HEK293T (cell line): ENCODE results near the gene CGN.

Source experiments
- CTCF ChIA-PET: fragments of 350-600 bp; formaldehyde crosslinking; extraction: SDS; loops from one replicate; lab custom pipeline; 2021; ENCODE audit warnings: antibody characterized with exemption, inconsistent platforms; lab: Yijun Ruan, JAX
- POLR2A ChIA-PET: fragments of 350-600 bp; formaldehyde crosslinking; extraction: SDS; loops from one replicate; lab custom pipeline; 2020; ENCODE audit warnings: antibody characterized with exemption, inconsistent platforms; lab: Yijun Ruan, JAX
- DNase-seq: peaks from one replicate; pipeline ENCODE4 v3.0.0; 2012; ENCODE audit warnings: mixed read lengths; ENCODE audit errors: extremely low spot score
- ARNT ChIP-seq: fragments of 450-650 bp; IDR thresholded peaks from 2 replicates; pipeline ENCODE4 v1.6.1; 2017; ENCODE audit warnings: mild to moderate bottlenecking
- BHLHE40 ChIP-seq: fragments of 450-650 bp; IDR thresholded peaks from 2 replicates; pipeline ENCODE4 v1.6.1; 2016; ENCODE audit warnings: mild to moderate bottlenecking, moderate library complexity, borderline replicate concordance
- CTBP1 ChIP-seq: fragments of 450-650 bp; IDR thresholded peaks from 2 replicates; pipeline ENCODE4 v1.6.1; 2016; ENCODE audit warnings: borderline replicate concordance
- ELF4 ChIP-seq: fragments of 450-650 bp; IDR thresholded peaks from 2 replicates; pipeline ENCODE4 v1.6.1; 2017; ENCODE audit warnings: antibody characterized with exemption
- FOXA1 ChIP-seq: fragments of 450-650 bp; IDR thresholded peaks from 2 replicates; pipeline ENCODE4 v1.6.1; 2016; ENCODE audit warnings: mild to moderate bottlenecking
- FOXK2 ChIP-seq: fragments of 450-650 bp; IDR thresholded peaks from 2 replicates; pipeline ENCODE4 v1.6.1; 2016; ENCODE audit warnings: mild to moderate bottlenecking
- FOXM1 ChIP-seq: fragments of 450-650 bp; IDR thresholded peaks from 2 replicates; pipeline ENCODE4 v1.6.1; 2017; ENCODE audit warnings: mild to moderate bottlenecking, borderline replicate concordance
- HDGF ChIP-seq: fragments of 450-650 bp; IDR thresholded peaks from 2 replicates; pipeline ENCODE4 v1.6.1; 2017; ENCODE audit warnings: antibody characterized with exemption, borderline replicate concordance
- L3MBTL2 ChIP-seq: fragments of 450-650 bp; conservative IDR thresholded peaks from 2 replicates; pipeline ENCODE4 v1.6.1; 2016; ENCODE audit warnings: mild to moderate bottlenecking
- LEF1 ChIP-seq: fragments of 450-650 bp; IDR thresholded peaks from 2 replicates; pipeline ENCODE4 v1.6.1; 2017; ENCODE audit warnings: mild to moderate bottlenecking, borderline replicate concordance
- NFRKB ChIP-seq: fragments of 450-650 bp; IDR thresholded peaks from 2 replicates; pipeline ENCODE4 v1.6.1; 2016; ENCODE audit warnings: mild to moderate bottlenecking, moderate library complexity
- PKNOX1 ChIP-seq: fragments of 450-650 bp; IDR thresholded peaks from 2 replicates; pipeline ENCODE4 v1.6.1; 2016
- SP1 ChIP-seq: fragments of 450-650 bp; IDR thresholded peaks from 2 replicates; pipeline ENCODE4 v1.6.1; 2017
- SUZ12 ChIP-seq: fragments of 450-650 bp; IDR thresholded peaks from 2 replicates; pipeline ENCODE4 v1.6.1; 2016; ENCODE audit warnings: mild to moderate bottlenecking
- TARDBP ChIP-seq: fragments of 450-650 bp; IDR thresholded peaks from 2 replicates; pipeline ENCODE4 v1.6.1; 2016
- ZNF384 ChIP-seq: fragments of 450-650 bp; IDR thresholded peaks from 2 replicates; pipeline ENCODE4 v1.6.1; 2016

The CGN gene

GRCh38 chr1:151494741-151495281 is 16.4 kb upstream of the CGN start:
- ChIA-PET CTCF (interaction anchor here (0.6 to 1.3 kb wide), 2 partner anchors 28 to 99 kb away, joined by 3 to 6 read pairs; no protein-coding TSS in a partner anchor), POLR2A (interaction anchor here (0.8 to 4.2 kb wide), 5 partner anchors 10 to 40 kb away, joined by 3 to 22 read pairs (median 3); partner anchors contain the start of gene CGN)
- DNase-seq, result no peak
- TF ChIP-seq PKNOX1 (peak; percentile 78), BHLHE40 (no peak), ZNF384 (peak; percentile 85)

- no peak for DNase-seq
- ChIA-PET CTCF (interaction anchor here (0.6 to 1.3 kb wide), 2 partner anchors 28 to 98 kb away, joined by 3 to 6 read pairs; no protein-coding TSS in a partner anchor), POLR2A (interaction anchor here (0.8 to 4.2 kb wide), 3 partner anchors 9 to 40 kb away, joined by 3 to 22 read pairs (median 3); partner anchors contain the start of gene CGN)
- TF ChIP-seq TARDBP, result no peak
Observed at GRCh38 chr1:151495316-151495715, 15.9 kb upstream of the CGN start.

- no peak for TF ChIP-seq ARNT
- no peak for TF ChIP-seq FOXM1
- TF ChIP-seq SUZ12, result no peak
- no peak for TF ChIP-seq PKNOX1
- TF ChIP-seq HDGF, result no peak
- no peak for TF ChIP-seq BHLHE40
- no peak for TF ChIP-seq FOXK2
- TF ChIP-seq CTBP1, result no peak
- no peak for TF ChIP-seq L3MBTL2
- TF ChIP-seq FOXA1, result no peak
- TF ChIP-seq LEF1, result no peak
- no peak for DNase-seq
- POLR2A ChIA-PET, result interaction anchor here (1.0 kb wide), 1 partner anchor 12 kb away, joined by 3 read pairs; the partner anchor contains the start of gene CGN
- CTCF ChIA-PET, result no interaction called here
Observed at GRCh38 chr1:151499365-151499764, 11.8 kb upstream of the CGN start.

- CTCF ChIA-PET, result no interaction called here
- TF ChIP-seq SP1, result no peak
- TF ChIP-seq L3MBTL2, result no peak
- no peak for TF ChIP-seq FOXA1
- no peak for TF ChIP-seq BHLHE40
- no peak for TF ChIP-seq LEF1
- no peak for TF ChIP-seq FOXM1
- TF ChIP-seq HDGF, result no peak
- TF ChIP-seq PKNOX1, result no peak
- TF ChIP-seq CTBP1, result no peak
- TF ChIP-seq SUZ12, result no peak
- no peak for TF ChIP-seq NFRKB
- no peak for TF ChIP-seq ZNF384
- TF ChIP-seq TARDBP, result no peak
- TF ChIP-seq ARNT, result no peak
- no peak for TF ChIP-seq FOXK2
- TF ChIP-seq ELF4, result no peak
- POLR2A ChIA-PET, result interaction anchor here (1.0 kb wide), 1 partner anchor 11 kb away, joined by 3 read pairs; the partner anchor contains the start of gene CGN
- no peak for DNase-seq
Observed at GRCh38 chr1:151499930-151500329, 11.3 kb upstream of the CGN start.

GRCh38 chr1:151501474-151501873 is 9.7 kb upstream of the CGN start:
- ChIA-PET POLR2A (interaction anchor here (1.6 kb wide), 1 partner anchor 9 kb away, joined by 9 read pairs; the partner anchor contains the start of gene CGN), CTCF (no interaction called here)
- no peak for DNase-seq
- TF ChIP-seq PKNOX1, result no peak
- peak; percentile 89 for TF ChIP-seq ZNF384

GRCh38 chr1:151502035-151502700 is 9.0 kb upstream of the CGN start:
- TF ChIP-seq FOXA1, result no peak
- TF ChIP-seq ARNT, result no peak
- no peak for TF ChIP-seq TARDBP
- TF ChIP-seq HDGF, result no peak
- TF ChIP-seq SP1, result no peak
- no peak for TF ChIP-seq CTBP1
- no peak for TF ChIP-seq SUZ12
- no peak for TF ChIP-seq ZNF384
- TF ChIP-seq PKNOX1, result no peak
- TF ChIP-seq NFRKB, result no peak
- no peak for TF ChIP-seq LEF1
- no peak for TF ChIP-seq FOXK2
- no peak for TF ChIP-seq L3MBTL2
- TF ChIP-seq FOXM1, result no peak
- TF ChIP-seq ELF4, result no peak
- no peak for TF ChIP-seq BHLHE40
- ChIA-PET POLR2A (interaction anchor here (0.6 to 1.6 kb wide), 2 partner anchors 9 to 220 kb away, joined by 3 to 9 read pairs; partner anchors contain the start of genes CGN and ZNF687), CTCF (no interaction called here)
- DNase-seq, result no peak
